HG02970 (cell line): Measurements from ENCODE around the gene FPR2.

Experiments
- ATAC-seq: cut with Tn5 transposase; IDR thresholded peaks from one replicate; pipeline ENCODE4 v1.9.1; 2021; ENCODE audit warnings: mild to moderate bottlenecking, moderate library complexity, moderate number of reproducible peaks; ENCODE audit not compliant: unreplicated experiment, low FRiP score

The FPR2 gene, protein sequence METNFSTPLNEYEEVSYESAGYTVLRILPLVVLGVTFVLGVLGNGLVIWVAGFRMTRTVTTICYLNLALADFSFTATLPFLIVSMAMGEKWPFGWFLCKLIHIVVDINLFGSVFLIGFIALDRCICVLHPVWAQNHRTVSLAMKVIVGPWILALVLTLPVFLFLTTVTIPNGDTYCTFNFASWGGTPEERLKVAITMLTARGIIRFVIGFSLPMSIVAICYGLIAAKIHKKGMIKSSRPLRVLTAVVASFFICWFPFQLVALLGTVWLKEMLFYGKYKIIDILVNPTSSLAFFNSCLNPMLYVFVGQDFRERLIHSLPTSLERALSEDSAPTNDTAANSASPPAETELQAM

GRCh38 chr19:51760697-51761356 is at the start of gene FPR2:
Gene FPR2 (plus strand): TSS chr19:51761180. CDS start chr19:51768659, 7,479 bp downstream.
- ATAC-seq = no peak

GRCh38 chr19:51711702-51712101 is 49.3 kb upstream of the FPR2 start:
- ATAC-seq = no peak

GRCh38 chr19:51712461-51713081 is 48.4 kb upstream of the FPR2 start:
- no peak for ATAC-seq

DNA sequence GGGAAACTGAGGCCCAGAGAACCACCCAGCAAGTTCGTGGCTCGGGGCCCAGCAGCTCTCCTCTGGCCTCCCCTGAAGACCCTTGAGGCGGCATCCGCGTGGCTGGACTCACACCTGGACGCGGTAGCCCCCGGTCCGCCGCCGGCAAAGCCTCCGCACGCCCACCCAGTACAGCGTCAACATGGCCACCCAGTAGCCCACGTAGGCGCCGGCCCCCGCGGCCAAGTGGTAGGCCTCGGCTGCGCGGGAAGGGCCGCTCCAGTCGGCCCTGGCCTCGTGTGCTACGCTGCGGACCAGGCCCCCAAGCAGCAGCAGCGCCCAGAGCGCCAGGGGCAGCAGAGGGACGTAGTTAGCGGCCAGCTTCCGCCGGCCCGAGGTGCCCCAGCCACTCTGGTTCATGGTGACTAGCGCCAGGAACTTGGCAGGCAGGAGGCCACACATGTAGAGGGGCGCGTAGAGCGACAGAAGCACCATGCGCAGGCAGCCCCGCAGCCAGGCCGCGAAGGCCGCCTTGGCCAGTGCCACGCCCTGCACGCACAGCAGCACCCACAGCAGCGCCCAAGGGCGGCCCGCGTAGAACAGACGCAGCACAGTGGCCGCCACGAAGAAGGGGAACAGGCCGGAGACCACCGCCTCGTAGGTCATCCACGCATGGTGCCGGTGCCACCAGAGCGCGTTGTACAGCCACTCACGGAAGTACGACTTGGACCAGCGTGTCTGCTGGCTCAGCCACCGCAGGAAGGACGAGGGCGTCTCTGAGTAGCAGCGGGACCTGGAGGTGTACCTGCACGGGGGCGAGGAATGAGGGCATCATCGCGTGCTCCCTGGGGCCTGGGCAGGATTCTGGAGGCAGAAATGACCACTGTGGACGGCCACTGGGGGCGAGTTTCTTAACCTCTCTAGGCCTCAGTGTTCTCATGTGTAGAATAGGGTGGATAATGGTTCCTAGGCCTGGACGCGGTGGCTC is 47.4 kb upstream of the FPR2 start:
- no peak for ATAC-seq

DNA sequence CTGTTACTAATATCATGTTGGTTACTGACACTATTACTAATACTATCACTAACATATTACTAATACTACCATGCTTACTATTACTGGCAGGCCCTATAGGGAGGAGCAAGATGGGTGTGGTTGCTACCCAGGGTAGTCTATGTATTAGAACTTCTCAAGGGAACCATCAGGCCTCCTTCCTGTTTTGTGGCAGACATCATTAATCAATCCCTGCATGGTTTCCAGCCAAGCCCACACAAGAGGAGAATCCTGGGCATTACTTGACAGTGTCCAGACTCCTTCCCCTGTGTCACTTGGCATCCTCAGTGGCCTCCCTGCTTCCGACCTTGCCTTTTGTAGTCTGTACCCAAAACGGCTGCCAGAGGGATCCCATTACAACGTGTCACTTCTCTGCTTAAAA is 46.1 kb upstream of the FPR2 start:
- no peak for ATAC-seq

- no peak for ATAC-seq
Observed at GRCh38 chr19:51715850-51716249, 45.1 kb upstream of the FPR2 start.

DNA sequence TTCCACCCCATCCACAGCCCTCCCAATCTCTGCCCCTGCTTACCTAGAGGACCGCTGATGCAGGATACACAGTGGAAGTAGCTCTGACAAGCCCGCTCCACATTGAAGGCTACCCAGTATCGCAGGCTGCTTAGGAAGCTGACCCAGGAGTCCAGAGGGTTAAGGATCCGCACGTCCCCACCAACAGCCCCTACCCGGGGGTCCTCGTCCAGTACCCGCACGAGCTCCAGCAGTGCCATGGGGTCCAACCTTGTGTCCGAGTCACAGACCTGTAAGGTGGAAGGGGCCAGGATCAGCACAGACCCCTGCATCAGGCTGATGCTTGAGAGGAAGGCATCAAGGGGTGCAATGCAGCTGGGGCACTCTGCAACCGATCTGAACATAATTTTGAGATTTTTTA is 44.1 kb upstream of the FPR2 start:
- no peak for ATAC-seq

- no peak for ATAC-seq
Observed at GRCh38 chr19:51719251-51719988, 41.6 kb upstream of the FPR2 start.

- ATAC-seq = no peak
Observed at GRCh38 chr19:51721905-51722304, 39.1 kb upstream of the FPR2 start.

GRCh38 chr19:51722492-51722891 is 38.5 kb upstream of the FPR2 start:
- no peak for ATAC-seq

DNA sequence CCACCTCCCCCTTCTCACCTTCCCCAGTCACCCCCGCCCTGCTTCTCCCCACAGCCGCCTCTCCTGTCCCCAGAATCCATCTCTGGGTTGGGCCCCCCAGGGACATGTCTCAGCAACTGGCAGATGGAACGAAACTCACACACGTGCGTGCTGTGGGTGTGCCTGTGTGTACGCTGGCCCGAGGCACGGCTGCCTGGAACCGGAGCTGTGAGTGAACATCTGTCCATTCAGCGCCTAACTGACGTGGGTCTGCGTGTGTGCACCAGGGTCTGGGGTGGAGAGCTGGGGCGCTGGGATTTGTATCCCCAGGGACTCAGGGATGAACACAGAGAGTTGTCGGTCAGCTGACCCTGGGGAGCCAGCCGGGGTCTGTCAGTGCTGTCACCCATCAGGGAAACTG is 36.4 kb upstream of the FPR2 start:
- ATAC-seq = no peak

DNA sequence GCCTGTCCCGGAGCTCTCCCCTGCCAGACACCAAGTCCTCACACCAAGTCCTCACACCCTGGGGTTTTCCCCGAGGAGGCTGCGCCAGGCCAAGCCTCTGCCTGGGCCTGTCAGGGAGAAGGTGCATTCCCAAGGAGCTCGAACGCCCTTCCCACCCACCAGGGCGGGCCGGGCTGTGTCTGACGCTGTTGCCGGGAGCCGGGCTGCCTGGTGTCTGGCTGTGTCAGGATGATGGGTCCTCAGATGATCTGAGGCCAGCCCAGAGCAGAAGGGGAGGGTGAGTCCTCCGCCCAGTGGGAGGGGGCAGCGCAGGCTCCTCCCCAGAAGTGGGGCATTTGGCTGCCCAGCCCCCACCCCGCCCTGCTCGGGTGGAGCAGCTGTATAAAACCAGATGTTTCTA is 34.9 kb upstream of the FPR2 start:
- ATAC-seq = no peak

DNA sequence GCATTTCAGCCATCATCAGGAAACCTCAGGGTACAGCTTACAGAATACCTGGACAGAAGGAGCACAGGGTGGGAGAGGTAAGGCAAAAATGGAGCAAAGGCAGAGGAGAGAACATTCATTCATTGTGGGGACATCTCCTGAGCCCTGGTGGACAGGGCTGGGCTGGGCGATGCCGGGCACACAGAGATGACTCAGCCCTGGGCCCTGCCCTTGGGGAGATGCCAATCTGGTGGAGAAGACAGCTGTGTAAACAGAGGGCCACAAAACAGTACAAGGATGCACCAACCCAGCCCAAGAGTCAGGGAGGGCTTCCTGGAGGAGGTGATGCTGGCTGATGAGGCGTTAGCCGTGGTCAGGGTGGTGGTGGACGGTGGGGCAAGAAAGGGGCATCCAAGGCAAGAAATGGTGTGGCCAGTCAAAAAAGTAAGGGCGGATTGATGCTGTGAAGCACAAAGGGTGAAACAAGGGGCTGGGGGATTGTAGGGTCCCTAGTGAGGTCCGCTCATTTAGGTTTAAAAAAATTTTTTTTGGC is 33.6 kb upstream of the FPR2 start:
- no peak for ATAC-seq

DNA sequence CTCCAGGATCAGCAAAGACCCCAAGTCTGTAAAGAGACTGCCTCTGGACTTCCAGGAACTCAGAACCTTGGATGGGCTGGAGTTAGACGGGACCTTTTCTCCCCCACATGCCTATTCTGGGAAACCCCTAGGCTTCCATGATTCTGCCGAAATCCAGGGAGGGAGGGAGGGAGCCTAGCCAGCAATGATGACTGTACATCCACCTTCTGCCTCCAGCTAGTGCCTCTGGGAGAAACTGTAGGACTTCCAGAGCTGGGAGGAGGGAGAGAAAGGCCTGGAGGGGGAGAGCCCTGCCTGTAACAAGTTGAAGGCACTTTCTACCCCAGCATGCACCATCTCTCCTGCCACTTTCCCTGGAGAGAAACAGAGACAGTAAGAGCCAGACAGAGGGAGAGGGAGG is 31.2 kb upstream of the FPR2 start:
- no peak for ATAC-seq

GRCh38 chr19:51733742-51734522 is 27.0 kb upstream of the FPR2 start:
- no peak for ATAC-seq

GRCh38 chr19:51735759-51736449 is 25.1 kb upstream of the FPR2 start:
- no peak for ATAC-seq

GRCh38 chr19:51737389-51737788 is 23.6 kb upstream of the FPR2 start:
- ATAC-seq = no peak

GRCh38 chr19:51737924-51738323 is 23.1 kb upstream of the FPR2 start:
- no peak for ATAC-seq
